Sciatic nerve (tissue), 2 donors: ENCODE results near the gene MATN3. TPM values are rescaled to one million over a fixed set of nuclear protein-coding genes. Genes with fewer than 3 reads are reported as not detected.

Source experiments
- ATAC-seq: fragments of 200-7000 bp; cut with Tn5 transposase; one replicate; pipeline ENCODE4 v1.9.1; 2020; ENCODE audit warnings: mild to moderate bottlenecking, moderate library complexity
- DNase-seq: peaks from one replicate; pipeline ENCODE4 v3.0.0-alpha.2; 2020; ENCODE audit warnings: low spot score
- intact Hi-C: fragments of 100-400 bp; cut with DNase I; formaldehyde crosslinking; loops from one replicate; pipeline ENCODE4 v1.14.2; 2022
- total RNA-seq: library from RNA; stranded (reverse); fragmentation: NEBNext Ultra II Directional; extraction: Animal tissue kit (Norgen Biotek cat#: 25700); gene quantifications from one replicate; pipeline ENCODE4 v1.2.1, GENCODE V29; 2021
- donor health status: DM: no; HTN: no; CAD: no.
- donor health status: DM: no; HTN: no; CAD: no.

MATN3 gene
- total RNA-seq, 1 donor from 2014 or later: 8.8 TPM

DNA sequence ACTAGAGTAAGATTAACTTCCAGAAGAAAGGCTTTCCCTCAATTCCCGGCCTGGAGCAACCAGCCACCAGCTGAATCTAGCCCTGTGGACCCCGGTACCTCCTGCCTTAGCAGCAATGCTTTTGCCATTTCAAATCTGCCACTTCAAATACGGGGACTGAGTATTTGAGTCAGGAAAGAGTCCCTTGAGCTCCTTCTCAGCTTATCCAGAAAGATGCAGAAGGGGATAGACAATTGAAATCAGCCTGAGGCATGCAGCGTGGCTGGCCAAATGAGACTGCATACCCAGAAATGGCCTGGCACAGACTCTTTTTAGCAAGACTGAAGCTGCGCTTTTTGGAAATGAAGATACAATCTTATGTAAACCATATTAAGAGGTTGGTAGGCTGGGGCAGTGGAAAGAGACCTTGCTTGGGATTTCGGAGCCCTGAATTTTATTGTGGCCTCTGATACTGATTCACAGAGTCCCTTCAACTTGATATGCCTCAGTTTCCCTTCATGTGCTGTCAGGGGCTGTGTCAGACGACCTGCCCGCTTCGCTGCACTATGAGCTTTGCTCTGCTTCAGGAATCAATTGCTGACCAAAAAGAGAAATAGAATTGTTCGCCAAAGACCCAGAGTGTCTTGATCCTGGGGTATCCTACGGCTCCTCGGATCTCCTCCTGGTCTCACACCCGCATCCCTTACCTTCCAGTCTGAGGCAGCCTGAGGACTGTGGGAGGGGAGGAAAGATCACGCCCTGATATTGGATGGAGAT is 1.0 kb downstream of the MATN3 start:
- intact Hi-C loops: loop anchor here (5.0 kb wide), 1 partner anchor 91 kb away; no protein-coding TSS in a partner anchor
- ATAC-seq (no peak), DNase-seq (no peak)

DNA sequence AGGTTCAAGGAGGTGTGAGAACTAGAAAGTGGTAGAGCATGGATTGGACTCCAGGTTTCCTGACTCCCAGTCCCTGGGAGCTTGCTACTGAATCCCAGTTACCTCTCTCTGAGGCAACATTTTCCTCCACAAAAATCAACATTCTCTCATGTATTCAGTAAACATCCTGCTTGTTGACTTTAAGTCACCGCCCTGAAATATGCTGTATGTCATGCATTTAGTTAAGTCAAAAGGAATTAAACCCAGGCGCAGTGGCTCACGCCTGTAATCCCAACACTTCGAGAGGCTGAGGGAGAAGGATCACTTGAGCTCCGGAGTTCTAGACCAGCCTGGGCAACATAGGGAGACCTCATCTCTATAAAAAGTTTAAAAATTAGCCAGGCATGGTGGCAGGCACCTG is 3.8 kb downstream of the MATN3 start:
- DNase-seq (no peak), ATAC-seq (no peak)
- intact Hi-C loops: no loop called here

DNA sequence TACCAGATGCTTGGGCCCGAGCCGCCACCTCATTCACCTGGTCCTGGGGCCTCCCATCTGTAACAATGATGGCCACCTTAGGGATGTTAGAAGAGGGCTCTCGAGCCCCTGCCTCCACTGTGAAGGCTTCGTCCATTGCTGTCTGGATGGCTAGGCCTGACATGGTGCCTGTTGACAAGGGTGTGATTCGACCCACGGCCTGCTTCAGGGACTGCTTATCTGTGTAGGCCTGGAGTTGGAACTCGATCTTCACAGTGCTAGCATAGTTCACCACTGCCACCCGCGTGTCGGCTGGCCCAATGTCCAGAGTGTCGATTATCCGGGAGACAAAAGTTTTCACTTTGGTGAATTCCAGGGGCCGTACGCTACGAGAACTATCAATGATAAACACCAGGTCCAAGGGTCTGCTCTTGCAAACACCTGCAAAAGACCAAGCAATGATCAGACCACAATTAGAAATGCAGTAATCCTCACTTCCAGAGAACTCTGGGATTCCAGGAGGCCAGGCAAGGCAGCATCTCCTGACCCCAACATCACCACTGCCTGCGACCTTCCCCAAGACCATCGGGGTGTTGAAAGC is 6.5 kb downstream of the MATN3 start:
- intact Hi-C loops: no loop called here
- no peak for ATAC-seq
- no peak for DNase-seq

DNA sequence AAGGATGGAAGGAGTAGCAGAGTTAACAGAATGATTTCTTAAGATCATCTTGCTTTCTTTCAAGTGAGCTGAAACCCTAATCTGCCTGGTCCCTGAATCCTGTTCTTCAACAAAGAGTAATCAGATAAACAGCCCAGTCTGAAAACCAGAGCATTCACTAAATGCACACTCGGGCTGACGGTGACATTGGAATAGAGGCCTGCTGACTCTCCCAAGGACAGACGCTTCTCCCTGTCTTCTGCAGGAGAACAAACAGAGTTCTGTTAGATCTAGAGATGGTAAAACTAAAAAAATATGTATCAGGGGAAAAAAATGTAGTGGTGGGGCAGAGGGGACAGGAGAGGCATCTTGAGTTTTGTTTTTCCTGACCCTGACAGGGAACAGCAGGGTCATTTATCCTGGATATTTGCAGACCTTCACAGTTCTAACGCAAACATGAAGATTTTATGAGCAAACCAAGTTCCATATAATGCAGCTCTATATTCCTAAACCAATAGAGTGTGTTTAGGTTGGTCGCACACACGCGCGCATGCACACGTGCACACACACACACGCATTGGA is 7.3 kb downstream of the MATN3 start:
- ATAC-seq: no peak
- DNase-seq: no peak
- intact Hi-C loops: no loop called here

DNA sequence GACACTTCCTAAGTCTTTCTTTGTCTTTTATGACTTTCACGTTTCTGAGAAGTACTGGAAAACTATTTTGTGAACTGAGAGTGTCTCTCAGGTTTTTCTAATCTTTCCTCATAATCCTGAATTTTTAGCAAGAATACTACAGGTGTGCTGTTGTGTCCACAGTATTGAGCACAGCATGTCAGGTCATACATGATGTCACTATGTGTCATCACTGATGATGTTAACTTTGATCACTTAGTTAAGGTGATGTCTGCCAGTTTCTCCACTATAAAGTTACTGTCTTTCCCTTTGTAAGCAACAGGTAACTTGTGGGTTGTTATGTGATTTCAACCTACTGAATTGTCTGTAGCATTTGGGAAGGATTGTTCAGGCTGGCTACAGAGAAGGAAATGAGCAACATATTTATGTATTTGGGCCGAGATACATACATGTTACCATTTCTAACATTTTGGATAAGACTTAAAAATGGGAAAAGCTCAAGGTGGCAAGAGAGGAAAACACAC is 11.1 kb downstream of the MATN3 start:
- ATAC-seq (no peak), DNase-seq (no peak)
- intact Hi-C loops: no loop called here

DNA sequence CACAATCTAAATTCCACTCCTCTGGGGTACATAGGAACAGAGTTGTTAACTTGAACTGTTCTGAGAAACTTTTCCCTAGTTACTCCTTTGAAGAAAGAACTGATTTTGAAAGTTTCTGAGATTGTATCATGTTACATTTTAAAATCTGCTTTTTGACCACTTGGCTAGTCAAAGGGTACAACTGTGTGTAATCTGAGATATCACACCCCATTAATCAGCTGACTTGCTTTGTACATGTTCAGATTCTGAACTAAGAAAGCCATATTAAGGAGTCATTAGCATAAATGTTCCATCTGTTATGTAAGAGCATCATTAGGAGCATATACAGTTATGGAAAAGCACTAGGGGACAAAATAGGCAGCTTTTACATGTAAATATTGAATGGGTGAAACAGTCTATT is 18.7 kb downstream of the MATN3 start:
- ATAC-seq (no peak), DNase-seq (no peak)
- intact Hi-C loops: no loop called here

DNA sequence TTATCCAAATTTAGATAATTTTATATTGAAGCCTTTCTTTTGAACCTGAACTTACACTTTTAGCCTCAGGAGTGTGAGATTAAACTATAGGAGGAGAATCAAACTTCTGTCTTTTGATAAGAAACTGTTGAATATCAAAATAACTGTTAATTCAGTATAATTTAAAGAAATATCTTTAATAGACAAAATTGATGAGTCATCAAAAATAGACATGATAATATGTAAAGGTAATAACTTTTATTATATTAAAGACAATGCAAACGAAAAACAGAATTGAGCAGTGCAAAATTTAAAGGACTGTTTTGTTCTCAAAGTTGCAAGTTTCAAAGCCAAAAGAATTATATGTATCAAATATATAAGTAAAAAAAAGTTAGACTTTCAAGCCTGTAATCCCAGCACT is 20.6 kb downstream of the MATN3 start:
- ATAC-seq (no peak), DNase-seq (no peak)
- intact Hi-C loops: no loop called here

DNA sequence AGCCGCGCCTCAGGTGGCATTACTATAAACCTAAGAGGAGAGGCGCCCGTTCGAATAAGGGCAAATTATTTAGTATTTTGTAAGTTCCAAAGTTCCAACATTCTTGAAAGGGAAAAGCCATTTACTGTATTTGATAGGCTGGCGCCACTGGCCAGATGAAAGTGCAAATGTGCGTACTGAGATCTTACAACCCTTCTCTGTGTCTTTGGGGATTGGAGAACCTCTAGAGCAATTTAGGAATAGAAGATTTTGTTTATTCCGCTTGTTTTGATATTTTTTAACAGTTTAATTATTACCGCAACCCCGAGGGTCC is 22.1 kb downstream of the MATN3 start:
- intact Hi-C loops: no loop called here
- ATAC-seq: no peak

DNA sequence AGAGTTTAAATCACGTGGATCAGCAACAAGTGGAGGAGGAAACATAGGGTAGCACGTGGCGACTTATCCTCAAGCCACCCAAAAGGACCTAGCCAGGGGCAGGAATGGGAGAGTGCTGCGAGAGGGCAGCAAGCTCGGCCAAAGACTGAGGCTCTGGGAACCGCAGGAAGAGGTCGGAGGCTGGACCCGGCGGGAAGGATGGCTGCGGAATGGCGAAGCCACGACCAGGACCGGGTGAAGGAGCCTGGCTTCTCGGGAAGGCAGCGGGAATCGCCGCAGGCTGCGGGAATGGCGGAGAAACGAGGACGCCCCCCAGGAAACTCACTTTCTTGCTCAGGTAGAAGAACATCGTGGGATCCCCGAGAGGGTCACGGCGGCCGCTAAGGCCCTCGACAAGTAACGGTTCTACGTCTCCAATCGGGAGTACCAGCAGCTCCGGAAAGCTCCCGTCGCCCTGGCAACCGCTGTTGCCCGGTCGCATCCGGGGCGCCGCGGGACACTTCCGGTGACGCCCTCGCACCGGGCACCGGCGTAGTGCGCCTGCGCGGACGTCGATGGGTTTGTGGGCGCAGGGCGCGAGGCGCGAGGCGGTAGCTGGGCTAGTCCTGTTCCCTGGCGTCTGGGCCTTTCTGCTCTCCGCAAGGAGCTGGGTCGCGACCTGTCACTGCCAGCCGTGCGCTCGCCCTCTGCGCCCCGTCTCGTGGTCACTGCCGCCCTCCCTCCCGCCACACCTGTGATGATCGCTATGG is 22.6 kb downstream of the MATN3 start, which contains the start of gene WDR35:
TSS of gene WDR35 (minus strand) at position 439 of the 749 bp plus-strand sequence. CDS start at position 349, 90 bp downstream.
- ATAC-seq: peak; percentile 100
- intact Hi-C loops: no loop called here
- DNase-seq: peak; percentile 94

More for the DNA sequence above, 22.1 kb downstream of the MATN3 start:
- no peak for DNase-seq

DNA sequence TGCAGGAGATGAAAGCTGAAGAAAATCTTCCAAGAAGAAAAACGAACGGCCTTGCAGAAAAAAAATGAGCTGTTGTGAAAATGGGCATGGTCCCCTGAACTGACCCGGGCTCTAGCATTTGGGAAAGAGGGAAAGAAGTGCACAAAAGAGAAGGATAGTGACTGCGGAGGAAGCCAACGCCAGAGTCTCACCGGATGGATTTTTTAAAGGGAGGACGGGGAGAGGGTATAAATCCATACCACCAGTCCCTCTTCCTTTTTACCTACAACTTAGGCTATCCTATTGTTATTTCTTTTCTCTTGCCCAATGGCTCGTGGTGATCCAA is 23.2 kb downstream of the MATN3 start:
- ATAC-seq (no peak), DNase-seq (no peak)
- intact Hi-C loops: no loop called here

DNA sequence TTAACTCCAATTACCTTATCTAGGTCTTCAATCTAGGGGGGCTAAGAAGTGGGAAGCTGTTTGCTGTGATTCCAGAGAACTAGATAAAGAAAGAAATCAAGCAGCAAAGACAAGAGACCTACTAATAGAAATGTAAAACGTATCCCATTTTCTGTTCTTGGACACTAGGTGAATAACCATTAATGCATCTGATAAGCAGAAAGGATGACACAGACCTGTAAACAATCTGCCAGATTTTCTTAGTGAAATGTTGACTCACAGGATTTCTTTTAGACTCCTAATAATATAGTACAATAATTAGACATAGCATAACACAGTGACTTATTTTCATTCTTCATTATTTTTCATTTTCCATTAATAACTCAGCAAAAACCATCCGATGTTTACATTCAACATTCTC is 23.9 kb downstream of the MATN3 start:
- intact Hi-C loops: no loop called here
- DNase-seq: no peak
- ATAC-seq: no peak

DNA sequence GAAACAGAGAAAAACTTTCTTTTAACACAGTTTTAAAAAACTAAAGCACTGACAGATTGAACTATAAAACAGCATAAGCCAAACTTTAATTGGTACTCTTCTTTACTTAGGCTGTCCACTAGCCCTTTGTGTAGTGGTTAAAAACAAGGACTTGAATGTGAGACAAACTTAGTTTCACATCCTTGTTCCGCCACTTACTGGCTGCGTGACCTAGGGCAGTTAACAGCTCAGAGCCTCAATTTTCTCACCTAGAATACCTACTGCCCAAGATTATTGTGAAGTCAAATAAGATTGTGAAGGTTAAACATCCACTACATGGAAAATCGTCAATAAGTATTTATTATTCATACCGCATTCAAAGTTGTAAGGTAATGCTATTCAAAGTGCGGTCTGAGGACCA is 24.5 kb downstream of the MATN3 start:
- intact Hi-C loops: no loop called here
- ATAC-seq: no peak

DNA sequence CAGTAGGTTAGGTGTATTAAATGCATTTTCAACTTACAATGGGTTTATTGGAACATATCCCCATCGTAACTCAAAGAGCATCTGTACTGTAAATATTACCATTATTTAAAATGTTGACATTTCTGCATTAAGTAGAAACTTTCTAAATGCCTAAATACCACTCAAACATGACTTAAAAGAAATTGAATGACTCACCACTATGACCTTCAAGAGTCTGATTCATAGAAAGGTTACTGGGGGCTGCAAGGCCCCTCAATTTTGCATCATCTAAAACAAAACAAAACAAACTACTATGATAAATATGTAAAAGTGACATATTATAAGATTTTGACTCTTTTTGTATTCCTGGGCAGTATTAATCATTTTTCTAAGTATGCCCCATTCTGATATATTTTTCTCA is 30.2 kb downstream of the MATN3 start:
- intact Hi-C loops: no loop called here
- ATAC-seq (no peak), DNase-seq (no peak)

More for the DNA sequence above, 24.5 kb downstream of the MATN3 start:
- DNase-seq: no peak

DNA sequence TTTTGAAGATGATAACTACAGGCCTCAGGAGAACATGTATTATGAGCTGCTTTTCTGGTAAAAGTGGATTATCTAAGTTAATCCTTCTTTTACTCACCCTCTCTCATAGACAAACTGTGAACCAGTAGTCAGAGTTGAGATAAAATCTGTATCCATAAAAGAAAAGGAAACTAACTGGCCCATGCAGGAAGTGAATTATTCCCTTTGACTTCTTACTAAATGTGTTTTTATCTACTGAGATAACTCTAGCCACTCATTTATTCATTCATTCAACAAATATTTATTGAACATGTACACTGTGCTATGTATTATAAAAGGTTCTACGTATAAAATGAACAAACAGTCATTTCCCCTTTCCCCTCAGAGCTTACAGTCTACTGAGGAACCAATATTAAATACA is 32.5 kb downstream of the MATN3 start:
- ATAC-seq (no peak), DNase-seq (no peak)
- intact Hi-C loops: no loop called here

DNA sequence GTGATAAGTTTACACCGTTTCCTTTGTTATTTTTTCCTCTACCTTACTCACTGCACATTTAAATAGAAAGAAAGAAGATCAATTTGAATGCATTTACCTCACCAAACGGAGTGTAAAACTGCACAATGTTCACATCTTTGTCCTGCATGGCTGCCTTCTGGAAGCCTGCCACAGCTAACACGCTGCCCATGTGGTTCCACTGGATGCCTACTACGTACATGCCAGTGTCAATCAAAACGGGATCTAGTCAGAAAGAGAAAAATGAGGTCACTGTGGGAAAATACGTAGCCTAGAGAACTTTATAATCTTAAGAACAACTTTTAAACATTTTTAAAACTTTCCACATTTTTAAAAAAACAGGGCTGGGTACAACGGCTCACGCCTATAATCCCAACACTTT is 39.0 kb downstream of the MATN3 start:
- DNase-seq: no peak
- ATAC-seq: no peak

DNA sequence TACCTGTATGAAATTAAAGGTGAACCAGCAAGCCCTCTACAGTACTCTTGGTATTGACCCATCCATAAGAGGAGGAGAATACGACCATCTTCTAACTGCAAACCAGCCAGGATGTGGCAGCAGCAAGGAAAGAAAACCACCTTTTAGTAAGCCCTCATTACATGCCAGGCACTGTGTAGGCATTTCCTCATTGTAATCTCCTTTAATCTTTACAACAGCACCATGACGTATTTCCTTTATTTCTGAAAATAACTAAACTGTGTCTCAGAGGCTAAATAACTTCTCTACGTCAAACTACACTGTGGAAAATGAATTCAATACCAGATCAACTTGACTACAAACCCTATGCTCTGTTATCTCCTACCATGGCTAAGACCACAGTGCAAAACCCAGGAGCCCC is 40.8 kb downstream of the MATN3 start:
- no peak for ATAC-seq
- intact Hi-C loops: no loop called here
- no peak for DNase-seq

More for the DNA sequence above, 39.0 kb downstream of the MATN3 start:
- intact Hi-C loops: no loop called here

DNA sequence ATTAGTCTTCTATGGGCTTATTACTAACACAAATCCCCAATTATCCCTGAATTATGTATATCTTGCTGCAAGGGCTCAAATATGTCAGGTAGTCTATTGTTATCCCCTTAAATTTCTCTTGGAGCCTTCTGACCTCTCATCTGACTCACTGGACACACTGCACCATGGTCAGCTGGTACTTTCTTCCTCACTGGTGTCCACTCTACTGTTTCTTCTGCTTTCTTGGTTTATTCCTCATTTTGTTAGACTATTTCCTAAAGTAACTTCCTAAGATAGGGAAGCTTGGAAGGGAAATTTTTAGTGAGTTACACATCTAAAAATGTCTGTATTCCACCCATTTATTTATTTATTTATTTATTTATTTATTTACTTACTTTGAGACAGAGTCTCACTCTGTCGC is 49.1 kb downstream of the MATN3 start:
- DNase-seq (no peak), ATAC-seq (no peak)
- intact Hi-C loops: no loop called here

DNA sequence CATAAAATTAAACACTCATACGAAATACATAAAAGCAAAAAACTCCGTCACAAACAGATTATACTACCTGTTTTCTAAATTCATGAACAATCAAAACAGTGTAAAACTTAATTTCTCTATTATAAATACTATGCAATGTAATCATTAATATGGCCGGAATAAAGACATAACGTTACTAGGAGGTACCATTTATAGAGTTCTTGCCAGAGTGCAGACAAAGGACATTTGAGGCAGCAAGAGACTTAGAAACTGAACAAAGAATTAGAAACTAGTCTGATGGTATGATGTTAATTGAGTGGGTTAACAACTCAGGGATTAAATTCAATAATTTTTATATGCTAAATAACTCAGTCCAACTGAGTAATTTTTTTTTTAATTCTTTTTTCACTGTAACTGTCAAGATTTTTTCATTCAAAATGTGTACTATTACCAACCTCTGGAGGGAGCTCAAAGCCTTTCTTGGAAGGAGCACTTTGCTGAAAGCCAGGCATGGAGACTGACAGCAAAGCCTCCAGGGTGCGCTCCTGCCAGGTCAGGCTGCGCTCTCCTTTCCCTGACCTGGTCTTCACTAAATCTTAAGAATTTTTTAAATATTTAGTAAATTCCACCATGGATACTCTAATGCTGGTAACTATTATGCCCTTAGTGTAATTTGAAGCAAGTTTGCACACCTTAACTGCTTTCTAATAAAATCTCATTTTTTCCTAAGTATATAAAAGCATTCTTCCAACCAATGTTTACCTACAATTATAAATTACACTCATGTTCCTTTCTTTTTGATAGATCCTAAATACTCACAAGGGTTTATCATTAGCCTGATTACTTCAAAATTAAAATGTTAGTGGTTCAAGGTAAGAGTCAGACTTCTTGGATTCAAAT is 56.7 kb downstream of the MATN3 start:
- intact Hi-C loops: no loop called here
- ATAC-seq (peak; percentile 88), DNase-seq (peak; percentile 65)

DNA sequence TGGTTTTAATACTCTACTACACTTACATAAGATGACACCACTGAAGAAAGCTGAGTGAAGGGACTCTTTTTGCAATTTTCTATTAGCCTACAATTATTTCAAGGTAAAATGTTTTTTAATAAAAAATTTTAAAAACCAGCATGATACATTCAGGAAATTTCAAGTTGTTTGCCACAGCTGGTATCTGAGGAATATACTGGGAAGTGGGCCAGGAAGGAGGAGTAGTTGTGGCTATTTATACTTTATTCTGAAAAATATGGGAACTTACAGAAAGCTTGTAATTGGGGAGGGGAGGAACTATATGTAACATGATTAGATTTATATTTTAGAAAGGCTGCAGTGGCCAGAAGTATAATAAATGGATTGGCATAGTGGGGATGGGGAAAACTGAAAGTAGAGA is 63.4 kb downstream of the MATN3 start:
- ATAC-seq (no peak), DNase-seq (no peak)
- intact Hi-C loops: no loop called here
